HG02571 (cell line): ENCODE results near the gene TRIM51.
"Not testable (repeated sequence)": the region's sequence is repeated elsewhere in the genome, so short reads cannot be mapped to it uniquely, and the experiment has no call there.

Source experiments
- ATAC-seq: cut with Tn5 transposase; IDR thresholded peaks from one replicate; pipeline ENCODE4 v1.9.1; 2021; ENCODE audit warnings: mild to moderate bottlenecking, moderate library complexity; ENCODE audit not compliant: unreplicated experiment

The TRIM51 gene, protein sequence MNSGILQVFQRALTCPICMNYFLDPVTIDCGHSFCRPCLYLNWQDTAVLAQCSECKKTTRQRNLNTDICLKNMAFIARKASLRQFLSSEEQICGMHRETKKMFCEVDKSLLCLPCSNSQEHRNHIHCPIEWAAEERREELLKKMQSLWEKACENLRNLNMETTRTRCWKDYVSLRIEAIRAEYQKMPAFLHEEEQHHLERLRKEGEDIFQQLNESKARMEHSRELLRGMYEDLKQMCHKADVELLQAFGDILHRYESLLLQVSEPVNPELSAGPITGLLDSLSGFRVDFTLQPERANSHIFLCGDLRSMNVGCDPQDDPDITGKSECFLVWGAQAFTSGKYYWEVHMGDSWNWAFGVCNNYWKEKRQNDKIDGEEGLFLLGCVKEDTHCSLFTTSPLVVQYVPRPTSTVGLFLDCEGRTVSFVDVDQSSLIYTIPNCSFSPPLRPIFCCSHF

DNA sequence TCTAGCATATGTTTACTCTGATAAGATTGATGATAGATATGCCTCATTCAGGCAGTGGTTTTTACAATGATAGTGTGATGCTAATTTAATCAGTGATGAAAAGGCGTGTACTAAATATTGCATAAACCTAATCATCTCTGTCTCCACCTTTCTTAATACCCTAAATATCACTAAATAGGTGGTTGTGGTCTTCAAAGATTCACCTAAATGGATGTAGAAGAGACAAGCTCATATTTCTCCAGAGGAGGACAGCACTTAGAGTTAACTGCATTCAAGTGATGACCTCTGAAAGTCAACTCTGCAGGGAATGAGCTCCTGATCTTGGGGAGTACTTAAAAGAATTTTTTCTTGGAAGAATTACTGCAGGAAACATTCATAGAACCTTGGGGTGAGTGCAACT lies at the start of gene TRIM51:
TRIM51 (plus strand) TSS at position 301 of the 400 bp plus-strand sequence. CDS start 2,132 bp downstream, outside the sequence.
- not testable (repeated sequence) for ATAC-seq

DNA sequence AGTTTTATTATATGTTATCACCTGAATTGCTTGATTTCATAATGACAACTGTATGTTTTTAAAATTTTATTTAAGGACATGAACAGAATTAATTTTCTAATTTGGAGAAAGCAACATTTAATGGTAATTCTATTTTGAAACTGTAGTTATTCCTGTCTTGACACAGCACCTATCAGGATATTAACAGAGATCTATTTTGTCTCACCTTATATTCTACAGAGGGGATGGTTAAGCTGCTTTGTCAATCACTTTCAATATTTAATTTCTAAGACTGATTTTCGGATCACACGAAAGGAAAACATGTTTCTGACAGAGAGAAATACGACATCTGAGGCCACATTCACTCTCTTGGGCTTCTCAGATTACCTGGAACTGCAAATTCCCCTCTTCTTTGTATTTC lies 44.6 kb upstream of the TRIM51 start, which contains the start of gene OR5D16:
OR5D16 (plus strand) TSS at position 301 of the 400 bp plus-strand sequence; CDS start at position 301, 0 bp downstream.
- no peak for ATAC-seq

DNA sequence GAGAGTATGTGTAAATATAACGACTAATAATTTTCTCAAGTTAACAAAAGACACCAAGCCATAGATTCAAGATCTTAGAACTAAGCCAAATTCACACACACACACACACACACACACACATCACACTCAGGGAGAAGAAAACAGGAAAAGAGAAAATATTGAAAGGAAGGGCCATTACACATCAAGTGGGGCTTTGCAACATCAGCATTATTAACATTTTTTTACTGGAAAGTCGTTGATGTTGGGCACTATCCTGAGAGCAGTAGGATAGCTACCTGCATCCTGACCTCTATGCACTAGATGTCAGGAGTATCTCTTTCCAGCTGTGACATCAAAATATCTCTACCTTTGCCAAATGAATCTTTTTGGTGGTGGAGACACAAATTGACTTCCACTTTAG lies 35.6 kb upstream of the TRIM51 start:
- no peak for ATAC-seq

DNA sequence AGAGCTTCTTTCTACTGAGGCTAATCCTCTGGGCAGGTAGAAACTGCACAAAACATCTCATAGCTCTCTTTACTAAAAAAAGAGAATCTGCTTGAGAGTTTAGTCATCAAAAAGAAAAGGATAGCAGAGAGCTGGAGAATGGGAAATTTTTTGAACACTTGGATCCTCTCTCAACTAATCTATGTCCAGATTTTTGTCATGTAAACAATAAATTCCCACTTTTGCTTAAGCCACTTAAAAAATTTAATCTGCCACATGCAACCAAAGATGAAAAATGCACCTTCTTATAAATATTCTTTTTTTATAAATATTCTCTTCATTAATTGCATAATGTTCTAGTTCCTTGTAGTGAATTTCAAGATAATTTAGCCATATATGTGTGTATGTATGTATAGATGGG lies 34.1 kb upstream of the TRIM51 start:
- no peak for ATAC-seq

DNA sequence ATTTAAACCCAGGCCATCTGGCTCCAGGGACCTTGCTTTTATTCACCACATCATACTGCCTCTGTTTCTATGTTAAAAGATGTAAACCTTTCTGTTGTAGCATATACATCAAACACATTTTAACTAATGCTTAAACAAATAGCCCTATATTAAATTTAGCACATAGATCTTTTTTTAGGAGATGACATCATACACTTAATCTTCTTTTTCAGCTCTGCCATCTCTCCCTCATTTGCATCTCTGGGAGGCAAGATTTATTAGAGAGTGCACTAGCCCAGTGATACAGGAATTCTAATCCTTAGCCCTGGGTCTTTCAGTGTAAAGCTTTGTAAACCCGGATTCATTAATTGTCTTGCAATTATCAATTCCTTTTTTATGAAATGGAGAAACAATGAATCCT lies 31.0 kb upstream of the TRIM51 start:
- ATAC-seq: no peak

DNA sequence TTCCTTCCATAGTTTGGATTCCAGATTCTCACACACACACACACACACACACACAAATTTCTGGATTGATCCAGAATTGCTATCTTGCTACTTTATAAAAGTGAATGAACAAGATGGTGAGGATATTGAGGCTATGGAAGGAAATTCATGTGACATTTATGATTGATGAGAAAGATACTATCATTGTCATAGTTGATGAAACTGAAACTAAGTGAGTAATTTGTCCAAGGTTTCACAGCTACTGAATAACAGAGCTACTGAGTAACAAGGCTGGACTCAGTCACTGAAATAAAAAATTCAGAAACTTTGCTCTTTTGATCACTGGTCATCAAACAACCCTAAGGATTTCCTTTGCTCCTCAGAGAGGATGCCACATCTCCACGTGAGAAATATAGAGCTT lies 28.4 kb upstream of the TRIM51 start:
- no peak for ATAC-seq

DNA sequence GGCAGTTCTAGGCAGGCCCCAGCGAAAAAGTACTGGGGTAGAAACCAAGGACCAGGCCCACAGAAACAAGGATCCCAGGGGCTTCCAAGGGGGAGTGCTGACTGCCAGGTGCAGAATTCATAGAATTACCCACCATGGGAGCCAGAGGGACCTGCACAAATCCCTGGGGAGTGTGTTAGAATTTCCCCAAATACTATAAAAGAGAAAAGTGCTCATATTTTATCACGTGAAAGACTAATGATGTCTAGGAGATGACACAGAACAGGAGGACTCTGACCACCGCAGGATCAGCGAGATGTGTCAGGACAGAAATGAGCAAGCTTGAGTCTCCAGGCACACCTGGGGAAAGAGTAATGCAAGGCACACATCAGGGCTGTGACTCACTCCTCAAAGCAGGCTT lies 15.7 kb upstream of the TRIM51 start:
- not testable (repeated sequence) for ATAC-seq

DNA sequence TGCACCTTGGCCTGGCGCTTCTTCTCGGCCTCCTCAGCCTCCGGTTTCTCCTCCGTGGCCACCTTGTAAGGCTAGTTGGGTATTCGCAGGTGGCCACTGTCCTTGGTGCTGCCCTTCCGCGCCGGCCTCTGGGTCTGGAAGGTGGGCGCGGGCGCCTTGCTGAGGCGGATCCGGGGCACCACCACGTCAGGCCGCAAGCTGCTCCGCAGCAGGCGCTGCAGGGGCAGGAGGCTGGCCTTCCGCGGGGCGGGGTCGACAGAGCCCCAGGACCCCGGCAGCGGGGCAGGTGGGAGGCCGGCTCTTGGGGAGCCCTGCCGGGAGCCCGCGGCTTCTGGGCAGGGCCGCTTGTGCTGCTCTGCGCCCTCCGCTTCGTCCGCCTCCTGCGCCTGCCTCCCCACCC lies 10.4 kb upstream of the TRIM51 start:
- ATAC-seq: not testable (repeated sequence)

DNA sequence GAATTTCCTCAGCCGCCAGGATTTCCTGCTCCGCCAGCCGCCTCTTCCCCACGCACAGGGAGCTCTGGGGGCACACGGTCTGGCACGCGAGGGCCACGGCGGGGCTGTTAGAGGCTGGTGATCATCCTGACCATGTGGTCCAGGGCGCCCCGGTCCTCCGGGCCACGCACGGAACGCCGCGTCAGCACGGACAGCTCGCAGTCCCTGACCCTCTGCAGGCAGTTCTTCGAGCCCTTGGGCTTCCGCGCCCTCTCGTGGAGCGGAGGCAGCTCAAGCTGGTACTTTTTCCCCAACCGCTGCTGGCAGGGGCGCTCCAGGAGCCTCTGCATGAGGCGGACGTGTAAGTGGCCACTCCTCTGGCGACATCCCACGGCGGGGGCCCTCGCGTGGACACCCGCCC lies 10.0 kb upstream of the TRIM51 start:
- not testable (repeated sequence) for ATAC-seq

DNA sequence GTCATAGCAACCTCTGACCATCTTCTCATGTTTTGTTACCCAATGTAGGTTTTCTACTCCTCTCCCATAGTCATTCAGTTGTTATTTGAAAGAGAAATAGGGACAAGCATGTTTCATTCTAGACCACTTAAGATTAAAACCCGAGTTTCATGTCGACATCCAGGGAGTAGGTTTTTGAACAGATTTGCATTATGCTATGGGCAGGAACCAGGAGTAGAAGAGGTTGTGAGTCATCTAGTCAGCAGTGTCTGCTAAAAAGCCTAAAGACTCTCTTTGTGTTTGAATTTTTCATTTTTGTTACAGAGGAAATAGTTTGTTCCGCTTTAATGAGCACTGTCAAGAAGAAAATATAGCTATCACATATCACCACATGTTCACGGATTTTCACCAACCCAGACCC lies 1.9 kb downstream of the TRIM51 start:
- ATAC-seq: not testable (repeated sequence)

DNA sequence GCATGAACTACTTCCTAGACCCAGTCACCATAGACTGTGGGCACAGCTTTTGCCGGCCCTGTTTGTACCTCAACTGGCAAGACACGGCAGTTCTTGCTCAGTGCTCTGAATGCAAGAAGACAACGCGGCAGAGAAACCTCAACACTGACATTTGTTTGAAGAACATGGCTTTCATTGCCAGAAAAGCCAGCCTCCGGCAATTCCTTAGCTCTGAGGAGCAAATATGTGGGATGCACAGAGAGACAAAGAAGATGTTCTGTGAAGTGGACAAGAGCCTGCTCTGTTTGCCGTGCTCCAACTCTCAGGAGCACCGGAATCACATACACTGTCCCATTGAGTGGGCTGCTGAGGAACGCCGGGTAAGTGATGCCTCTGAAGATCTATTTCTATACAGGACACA lies 2.4 kb downstream of the TRIM51 start:
- ATAC-seq: not testable (repeated sequence)

DNA sequence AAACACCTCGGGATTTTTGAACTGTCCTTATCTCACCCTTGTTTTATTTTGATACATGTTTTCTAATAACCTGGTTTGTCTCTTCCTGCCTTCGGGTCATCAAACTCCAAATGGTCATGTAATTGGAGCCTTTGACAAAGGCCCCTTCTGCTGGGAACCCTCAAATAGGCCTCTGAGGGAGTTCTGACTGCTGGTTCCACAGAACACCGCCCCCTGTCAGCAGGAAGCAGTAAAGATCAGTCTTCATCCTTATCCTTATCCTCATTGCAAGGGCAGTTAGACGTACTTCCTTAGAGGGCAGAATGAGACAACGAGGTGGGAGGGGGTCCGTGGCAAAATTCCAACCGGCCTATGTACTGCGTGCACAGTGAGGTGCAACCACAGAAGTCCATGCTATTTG lies 12.1 kb downstream of the TRIM51 start:
- ATAC-seq: no peak

DNA sequence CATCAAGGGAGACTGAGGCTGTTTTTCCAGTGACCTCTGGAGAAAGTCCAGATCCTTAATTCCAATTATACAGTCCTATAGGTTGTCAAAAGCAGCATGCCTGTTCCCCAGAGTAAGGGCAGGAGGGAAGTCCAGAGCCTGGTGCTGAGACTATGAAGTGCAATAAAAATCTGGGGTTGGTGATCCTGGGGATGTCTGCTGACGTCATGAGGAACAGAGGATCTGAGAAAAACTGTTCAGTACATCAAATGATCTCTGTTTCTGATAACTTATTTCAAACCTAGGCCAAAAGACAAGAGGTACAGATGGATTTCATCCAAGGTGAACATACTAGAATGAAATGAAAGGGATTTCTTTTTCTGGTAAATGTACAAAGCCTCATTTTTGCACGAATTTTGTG lies 19.2 kb downstream of the TRIM51 start:
- no peak for ATAC-seq

DNA sequence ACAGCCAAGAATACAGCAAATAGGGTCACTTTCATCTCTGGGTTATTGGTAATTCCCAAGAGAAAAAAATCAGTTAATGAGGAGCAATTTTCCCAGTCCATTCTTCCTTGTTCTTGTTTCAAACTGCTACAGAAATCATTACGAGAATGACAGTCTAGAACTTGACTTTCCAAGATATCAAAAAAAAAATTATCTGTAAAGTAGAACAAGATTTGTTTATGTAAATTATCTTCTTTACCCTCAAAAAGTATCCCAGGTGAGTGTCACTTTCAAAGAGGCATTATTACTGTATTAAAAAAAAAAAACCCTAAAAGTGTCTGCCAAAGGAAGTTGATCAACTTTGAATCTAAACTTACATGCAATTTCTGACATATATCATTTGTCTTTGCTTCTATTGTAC lies 31.4 kb downstream of the TRIM51 start, which contains the start of gene OR5W2:
OR5W2 (minus strand) TSS at position 101 of the 400 bp plus-strand sequence; CDS start at position 101, 0 bp downstream.
- no peak for ATAC-seq

DNA sequence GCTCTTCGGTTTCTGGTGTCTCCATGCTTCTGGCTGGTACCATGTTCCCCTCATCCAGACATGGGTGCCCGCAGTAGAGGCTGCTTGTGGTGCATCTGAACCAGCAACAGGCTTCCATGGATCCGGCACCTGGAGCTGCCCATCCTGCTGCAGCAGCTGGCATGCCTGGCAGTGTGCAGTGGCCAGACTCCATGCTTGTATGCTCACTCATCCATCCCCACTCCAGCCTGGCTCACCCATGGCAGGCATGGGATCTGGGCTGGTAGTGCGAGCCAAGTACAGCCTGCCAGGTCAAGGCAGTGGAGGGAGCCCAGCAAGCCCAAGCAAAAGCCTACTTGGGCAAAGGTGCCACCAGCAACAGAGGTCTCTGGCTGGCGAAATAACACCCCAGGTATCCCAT lies 37.4 kb downstream of the TRIM51 start:
- ATAC-seq: no peak

DNA sequence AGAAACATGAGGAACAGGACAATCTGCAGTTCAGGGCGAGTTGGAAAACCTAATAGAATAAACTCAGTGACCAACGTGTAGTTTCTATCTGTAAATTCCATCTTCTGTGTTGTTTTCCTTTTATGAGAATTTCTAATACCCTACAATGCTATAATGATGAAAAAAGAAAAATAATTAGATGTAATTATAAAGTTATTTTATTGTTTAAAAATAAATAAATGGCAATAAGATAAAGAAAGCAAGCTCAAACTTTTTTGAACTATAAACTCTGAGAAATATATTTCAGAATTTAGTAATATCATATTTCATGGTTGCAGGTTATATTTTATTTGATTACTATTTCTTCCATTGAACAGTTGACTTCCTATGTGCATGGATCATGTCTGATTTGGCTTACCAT lies 53.2 kb downstream of the TRIM51 start, which contains the start of gene OR5I1:
OR5I1 (minus strand) TSS at position 101 of the 400 bp plus-strand sequence; CDS start at position 101, 0 bp downstream.
- ATAC-seq: no peak
